HG02938 (cell line): Measurements from ENCODE around the gene LSM14A.
A peak's percentile ranks its signal among the peaks of the same experiment; 100 is the strongest.
"Not testable (repeated sequence)": the region's sequence is repeated elsewhere in the genome, so short reads cannot be mapped to it uniquely, and the experiment has no call there.

Source experiments
- ATAC-seq: cut with Tn5 transposase; IDR thresholded peaks from one replicate; pipeline ENCODE4 v1.9.1; 2021; ENCODE audit warnings: mild to moderate bottlenecking, moderate library complexity; ENCODE audit not compliant: unreplicated experiment

Gene LSM14A

DNA sequence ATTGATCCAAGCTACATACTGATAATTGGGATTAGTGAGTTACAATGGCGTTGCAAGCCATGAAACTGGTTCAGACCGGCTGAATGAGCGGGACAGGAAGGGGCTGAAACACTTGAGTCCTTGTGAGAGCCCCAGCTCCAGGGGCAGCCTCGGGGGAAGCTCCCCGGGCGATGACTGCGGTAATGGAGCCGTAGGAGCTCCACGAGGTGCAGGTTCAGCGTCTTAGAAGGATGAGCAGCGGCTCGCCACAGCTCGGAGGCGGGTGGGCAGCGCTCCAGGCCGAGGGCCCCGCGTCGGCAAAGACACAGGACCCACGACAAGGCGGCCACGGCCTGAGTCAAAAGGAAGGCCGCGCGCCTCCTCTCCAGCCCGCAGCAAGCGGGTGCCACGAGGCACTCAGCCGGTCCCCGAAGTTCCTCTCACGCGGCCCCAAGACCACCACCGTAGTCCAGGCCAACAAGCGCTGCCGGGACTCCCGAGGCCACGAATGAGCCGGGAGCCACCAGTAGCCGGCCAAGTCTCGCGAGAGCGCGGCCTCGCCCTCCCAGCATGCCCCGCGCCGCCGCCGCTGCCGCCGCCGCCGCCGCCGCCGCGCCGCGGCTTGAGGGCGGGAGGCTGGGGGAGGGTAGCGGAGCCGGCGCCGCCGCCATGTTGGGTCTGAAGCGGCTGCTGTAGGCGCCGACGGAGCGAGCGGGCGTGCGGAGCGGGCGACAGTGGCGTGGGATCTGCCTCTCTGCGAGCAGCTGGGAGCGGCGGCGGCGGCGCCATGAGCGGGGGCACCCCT, at the start of gene LSM14A:
Gene LSM14A, plus strand, starts transcription at position 628 of the 784 bp plus-strand sequence. Its CDS starts 139 bp downstream, at position 767.
- peak; percentile 55 for ATAC-seq

DNA sequence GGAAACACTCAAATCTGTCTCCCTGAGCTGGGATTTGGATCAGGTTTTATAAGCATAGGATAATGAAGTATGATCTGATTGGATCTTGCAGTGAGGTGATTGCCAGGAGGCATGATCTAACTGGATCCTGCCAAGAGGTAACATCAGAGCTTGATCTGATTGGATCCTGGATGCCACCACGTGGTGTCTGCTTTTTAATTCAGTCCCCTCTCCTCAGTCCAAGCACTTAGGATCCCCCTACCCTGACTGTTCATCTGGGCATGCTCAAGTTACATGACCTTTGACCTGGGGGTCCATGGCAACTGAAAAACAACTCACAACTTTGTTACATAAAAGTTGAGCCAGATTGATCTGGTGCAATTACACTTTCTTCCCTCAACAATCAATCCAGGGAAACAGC, 47.5 kb upstream of the LSM14A start:
- no peak for ATAC-seq

DNA sequence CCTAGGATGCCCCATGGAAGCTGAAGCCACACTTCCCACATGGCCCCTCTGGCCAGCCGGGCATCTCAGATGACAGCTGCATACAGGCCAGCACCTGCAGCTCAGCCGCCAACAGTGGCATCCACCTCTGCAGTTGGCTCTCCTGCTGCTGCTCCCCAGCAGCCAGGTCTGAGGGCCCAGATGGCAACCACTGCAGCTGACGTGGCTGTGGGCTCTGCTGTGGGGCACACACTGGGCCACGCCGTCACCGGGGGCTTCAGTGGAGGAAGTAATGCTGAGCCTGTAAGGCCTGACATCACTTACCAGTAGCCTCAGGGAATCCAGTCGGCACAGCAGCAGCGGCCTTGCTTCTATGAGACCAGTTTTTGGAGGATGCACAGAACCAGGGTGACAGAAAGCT, 45.3 kb upstream of the LSM14A start:
- no peak for ATAC-seq

DNA sequence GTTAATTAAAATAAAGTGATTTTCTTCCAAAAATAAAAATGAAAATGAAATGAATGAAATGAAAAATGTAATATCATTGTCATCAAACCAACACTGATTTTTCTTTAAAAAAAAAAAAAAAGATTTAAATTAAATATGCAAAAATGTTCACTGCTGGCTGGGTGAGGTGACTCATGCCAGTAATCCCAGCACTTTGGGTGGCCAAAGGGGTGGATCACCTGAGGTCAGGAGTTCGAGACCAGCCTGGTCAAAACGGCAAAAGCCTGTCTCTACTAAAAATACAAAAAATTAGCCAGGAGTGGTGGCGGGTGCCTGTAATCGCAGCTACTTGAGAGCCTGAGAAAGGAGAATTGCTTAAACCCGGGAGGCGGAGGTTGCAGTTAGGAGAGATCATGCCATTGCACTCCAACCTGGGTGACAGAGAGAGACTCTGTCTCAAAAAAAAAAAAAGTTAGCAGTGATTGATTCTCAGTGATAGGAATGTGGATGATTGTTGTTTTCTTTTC, 44.6 kb upstream of the LSM14A start:
- ATAC-seq: no peak

DNA sequence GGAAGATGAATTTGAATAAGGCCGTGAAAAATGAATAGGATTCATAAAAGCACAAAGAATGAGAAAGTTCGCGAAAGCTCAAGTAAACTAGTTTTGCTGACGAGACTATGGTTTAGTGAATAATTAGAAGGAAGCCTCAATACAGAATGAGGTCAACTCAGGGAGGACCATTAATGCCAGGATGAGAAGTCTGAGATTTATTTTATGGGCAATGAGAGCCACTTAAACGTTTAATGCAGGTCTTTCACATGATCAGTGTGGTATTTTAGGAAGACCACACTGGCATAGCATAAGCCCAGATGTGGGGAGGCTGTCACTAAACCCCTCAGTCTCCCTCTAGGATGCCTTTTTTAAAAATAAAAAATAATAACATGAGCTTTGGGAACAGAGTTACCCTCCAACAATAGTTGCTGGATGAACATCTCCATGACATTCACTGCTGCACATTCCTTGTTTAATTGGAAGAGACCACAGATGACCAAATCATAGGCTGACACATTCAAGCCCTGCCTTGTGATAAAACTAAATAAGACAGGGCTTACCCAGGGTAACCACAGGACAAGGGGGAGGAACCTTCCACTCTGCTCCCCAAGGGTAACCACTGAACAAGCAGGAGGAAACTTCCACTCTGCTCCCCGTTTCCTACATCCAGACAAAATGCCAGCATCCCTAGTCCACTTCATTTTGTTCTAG, 43.6 kb upstream of the LSM14A start:
- ATAC-seq: no peak

DNA sequence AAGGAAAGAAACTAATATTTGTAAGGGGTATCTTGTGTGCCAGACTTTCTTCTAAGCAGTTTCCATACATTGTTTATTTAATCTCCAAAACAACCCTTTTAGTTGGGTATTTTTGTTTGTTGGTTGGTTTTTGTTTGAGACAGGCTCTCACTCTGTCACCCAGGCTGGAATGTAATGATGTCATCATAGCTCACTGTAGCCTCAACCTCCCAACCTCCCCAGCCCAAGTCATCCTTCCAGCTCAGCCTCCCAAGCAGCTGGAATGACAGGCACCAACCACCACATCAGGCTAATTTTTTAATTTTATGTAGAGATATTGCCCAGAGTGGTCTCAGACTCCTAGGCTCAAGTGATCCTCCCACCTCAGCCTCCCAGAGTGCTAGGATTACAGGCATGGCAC, 41.2 kb upstream of the LSM14A start:
- no peak for ATAC-seq

DNA sequence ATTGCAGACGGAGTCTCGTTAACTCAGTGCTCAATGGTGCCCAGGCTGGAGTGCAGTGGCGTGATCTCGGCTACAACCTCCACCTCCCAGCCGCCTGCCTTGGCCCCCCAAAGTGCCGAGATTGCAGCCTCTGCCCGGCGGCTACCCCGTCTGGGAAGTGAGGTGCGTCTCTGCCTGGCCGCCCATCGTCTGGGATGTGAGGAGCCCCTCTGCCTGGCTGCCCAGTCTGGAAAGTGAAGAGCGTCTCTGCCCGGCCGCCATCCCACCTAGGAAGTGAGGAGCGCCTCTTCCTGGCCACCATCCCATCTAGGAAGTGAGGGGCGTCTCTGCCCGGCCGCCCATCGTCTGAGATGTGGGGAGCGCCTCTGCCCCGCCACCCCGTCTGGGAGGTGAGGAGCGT, 40.2 kb upstream of the LSM14A start:
- not testable (repeated sequence) for ATAC-seq

DNA sequence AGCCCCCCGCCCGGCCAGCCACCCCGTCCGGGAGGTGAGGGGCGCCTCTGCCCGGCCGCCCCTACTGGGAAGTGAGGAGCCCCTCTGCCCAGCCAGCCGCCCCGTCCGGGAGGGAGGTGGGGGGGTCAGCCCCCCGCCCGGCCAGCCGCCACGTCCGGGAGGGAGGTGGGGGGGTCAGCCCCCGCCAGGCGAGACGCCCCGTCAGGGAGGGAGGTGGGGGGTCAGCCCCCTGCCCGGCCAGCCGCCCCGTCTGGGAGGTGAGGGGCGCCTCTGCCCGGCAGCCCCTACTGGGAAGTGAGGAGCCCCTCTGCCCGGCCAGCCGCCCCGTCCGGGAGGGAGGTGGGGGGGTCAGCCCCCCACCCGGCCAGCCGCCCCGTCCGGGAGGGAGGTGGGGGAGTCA, 39.6 kb upstream of the LSM14A start:
- not testable (repeated sequence) for ATAC-seq

DNA sequence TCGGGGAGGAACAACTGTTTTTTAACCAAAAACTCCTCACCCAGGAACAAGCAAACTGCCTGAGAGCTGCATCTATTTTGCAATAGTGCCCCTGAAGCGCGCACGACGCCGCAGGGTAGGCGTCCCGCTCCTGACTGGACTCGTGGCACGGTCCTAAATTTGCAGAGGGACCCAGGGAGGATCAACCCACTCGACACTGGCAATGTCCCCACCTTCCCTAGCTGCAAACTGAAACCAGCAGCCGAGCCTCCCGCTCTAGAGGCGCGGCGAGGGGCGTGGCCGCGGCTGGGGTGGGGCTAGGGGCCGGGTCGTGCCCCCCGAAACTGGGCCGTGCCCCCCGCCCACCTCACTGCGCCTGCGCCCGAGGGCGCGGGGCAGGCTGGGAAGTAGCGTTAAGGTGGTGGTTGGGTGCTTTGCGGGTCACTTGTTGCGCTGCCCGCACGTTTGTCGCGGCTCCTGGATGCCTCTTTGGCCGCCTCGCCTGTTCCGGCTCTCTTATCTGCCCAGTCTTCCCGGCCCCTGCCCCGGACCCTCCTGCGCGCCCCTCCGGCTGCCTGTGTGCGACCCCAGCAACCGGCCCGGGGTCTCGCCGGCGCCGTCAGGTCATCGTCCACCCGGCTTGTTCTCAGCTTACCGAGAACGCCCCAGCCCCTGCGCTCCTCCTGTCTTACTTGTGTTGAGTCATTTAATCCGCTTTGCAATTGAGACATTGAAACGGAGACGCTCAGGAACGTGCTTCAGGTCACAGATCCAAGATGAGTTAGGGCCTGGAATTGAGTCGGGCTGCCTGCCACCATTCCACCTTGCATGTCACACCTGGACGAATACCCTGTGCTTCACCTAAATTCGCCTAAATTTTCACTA, 37.9 kb upstream of the LSM14A start:
- peak; percentile 69 for ATAC-seq

DNA sequence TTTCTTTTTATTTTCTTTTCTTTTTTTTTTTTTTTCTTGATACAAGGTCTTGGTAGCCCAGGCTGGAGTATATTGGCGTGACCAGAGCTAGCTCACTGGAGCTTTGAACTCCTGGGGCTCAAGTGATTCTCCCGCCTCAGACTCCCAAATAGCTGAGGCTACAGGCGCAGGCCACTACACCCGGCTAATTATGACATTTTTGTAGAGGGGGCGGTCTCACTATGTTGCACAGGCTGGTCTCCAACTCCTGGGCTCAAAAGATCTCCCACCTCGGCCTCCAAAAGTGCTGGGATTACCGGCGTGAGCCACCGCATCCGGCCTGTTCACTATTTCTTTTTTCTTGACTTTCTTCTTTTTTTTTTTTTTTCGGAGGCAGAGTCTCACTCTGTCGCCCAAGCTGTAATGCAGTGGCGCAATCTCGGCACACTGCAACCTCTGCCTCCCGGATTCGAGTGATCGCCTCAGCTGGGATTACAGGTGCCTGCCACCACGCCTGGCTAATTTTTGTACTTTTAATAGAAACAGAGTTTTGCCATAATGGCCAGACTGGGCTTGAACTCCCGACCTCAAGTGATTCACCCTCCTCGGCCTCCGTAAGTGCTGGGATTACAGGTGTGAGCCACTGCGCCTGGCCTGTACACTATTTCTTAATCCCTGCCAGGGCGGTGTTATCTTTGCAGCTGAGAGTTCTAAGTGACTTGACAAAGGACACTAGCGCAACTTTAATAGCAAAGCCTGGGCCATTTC, 37.1 kb upstream of the LSM14A start:
- peak; percentile 18 for ATAC-seq

DNA sequence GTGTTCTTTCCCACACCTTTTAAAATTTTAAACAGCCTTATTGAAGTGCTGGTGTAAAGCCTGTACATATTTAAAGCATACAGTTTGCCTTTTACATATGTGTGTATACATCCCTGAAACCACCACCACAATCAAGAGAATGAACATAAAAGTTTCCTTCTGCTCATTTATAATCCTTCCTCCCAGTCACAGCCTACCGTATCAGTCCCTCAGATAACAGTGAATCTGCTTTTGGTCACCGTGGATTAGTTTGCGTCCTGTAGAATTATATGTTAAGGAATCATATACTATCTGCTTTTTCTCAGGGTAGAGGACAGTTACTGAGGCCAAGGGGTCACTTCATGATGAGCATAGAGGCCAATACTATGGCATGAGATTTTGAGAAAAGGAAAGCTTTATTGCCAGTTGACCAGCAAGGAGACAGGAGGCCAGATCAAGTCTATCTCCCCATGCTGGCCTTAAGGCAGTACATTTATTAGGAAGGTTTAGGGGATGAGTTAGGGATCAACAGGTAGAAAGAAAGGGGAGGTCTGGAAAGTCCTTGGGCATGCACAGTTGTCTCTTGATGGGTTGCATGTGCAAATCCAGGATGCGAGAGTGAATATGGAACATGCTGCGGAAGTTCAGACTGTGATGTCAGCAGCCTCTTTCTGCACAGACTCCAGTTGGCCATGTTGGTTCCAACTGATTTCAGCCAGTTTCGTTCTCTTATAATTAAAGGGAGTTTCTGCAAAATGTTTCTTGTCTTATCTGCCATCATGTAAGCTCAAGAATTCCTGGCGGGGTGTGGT, 36.3 kb upstream of the LSM14A start:
- no peak for ATAC-seq

DNA sequence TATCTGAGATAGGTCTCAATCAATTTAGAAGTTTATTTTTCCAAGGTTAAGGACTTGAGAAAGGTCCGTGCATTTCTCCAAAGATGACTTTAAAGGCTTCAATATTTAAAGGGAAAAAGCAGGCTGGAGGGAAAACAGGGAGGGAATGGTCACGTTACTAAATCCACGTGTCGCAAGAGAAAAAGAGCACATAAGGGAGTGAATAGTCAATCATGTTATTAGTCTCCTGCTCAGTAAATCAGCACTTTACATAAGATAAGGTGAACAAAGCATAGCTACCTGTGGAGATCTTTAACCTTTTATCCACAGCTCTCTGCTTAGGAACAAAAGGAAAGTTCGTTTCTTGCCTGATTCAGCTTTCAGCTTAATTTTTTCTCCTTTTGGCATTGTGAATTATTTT, 31.3 kb upstream of the LSM14A start:
- ATAC-seq: no peak

DNA sequence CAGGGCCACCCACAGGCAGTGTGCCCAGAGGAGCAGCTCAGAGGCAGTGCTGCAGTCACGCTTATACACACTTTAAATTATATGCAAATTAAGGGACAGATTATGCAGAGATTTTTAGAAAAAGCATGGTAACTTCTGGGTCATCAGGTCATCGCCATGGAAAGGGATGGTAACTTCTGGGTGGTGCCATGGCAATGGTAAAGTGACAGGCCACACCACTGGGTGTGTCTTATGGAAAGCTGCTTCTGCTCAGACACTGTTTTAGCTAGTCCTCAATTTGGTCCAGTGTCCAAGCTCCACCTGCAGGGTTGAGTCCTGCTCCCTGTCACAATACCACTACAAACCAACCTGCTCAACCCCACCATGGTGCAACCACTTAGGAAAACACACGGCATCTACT, 29.9 kb upstream of the LSM14A start:
- ATAC-seq: no peak

DNA sequence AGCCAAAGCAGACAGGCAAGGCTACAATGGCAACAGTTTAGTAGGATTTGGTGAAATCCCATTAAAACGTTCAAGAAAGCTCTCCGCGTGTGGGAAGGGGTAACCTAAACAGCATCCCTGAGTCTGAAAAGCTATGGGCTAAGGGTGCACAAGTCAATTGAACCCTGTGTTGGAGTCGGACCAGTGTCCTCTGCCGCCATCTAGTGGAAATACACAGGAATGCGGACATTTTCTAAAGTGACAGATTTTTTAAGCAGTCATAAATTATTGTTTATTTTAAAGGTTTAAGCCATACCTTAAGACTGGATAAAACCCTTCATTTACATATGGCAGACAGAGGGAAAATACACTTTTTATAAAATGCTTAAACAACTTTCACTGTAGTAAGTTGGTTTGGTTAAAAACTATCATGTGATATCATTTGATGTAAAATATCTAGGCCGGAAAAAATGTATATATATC, 26.5 kb upstream of the LSM14A start:
- ATAC-seq: no peak

DNA sequence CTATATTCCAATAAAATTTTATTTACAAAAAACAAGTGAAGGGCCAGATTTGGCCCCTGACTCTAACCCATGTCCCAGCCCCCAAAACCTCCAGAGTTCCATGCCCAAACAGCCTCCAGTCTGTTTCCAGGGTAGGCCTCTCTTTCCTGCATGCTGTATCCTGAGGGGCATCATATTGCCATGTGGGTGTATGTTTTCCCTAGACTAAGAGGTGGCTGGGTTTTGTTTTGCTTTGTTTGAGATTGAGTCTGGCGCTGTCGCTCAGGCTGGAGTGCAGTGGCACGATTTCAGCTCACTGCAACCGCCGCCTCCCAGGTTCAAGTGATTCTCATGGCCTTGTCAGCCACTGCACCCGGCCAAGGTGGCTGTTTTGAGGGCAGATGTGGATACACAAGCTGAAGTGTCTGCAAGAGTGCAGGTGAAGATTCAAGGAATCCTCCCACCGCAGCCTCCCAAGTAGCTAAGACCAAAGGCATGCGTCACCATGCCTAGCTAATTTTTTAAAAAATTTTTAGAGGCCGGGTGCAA, 23.6 kb upstream of the LSM14A start:
- ATAC-seq: no peak

DNA sequence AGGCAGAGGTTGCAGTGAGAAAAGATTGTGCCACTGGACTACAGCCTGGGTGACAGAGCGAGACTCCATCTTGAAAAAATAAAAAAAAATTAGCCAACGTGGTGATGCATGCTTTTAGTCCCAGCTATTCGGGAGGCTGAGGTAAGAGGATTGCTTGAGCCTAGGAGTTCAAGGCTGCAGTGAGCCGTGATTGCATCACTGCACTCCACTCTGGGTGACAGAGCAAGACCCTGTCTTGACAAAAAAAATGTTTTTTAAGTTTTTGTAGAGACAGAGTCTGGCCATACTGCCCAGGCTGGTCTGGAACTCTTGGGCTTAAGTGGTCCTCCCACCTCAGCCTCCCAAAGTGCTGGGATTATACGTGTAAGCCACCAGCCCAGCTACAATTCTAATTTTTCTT, 22.4 kb upstream of the LSM14A start:
- no peak for ATAC-seq

DNA sequence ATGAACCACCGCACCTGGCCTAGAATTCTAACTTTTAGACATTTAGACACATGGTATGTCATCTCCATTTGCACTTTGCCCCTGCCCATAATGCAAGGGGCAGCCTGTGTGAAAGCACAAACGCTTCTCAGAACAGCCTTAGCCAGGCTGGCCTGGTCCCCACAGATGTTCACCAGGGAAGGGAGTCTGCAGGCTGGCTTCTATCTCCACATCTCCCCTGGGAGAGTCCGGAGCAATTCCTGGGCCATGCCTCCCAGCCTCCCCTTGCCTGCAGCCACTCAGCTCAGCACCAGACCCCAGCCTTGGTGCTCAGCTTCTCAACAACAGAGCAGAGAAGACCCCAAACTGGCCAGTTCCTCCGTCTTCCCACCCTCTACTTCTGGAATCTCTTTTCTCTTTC, 21.7 kb upstream of the LSM14A start:
- no peak for ATAC-seq

DNA sequence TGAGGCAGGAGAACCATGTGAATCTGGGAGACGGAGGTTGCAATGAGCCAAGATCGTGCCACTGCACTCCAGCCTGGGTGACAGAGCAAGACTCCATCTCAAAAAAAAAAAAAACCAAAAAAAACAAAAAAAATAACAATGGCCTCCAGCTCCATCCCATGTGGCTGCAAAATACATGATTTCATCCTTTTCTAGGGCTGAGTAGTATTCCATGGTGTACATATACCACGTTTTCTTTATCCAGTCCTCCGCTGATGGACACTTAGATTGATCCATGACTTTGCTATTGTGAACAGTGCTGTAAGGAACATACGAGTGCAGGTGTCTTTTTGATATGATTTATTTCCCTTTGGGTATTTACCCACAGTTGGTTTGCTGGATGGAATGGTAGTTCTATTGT, 20.9 kb upstream of the LSM14A start:
- ATAC-seq: no peak

DNA sequence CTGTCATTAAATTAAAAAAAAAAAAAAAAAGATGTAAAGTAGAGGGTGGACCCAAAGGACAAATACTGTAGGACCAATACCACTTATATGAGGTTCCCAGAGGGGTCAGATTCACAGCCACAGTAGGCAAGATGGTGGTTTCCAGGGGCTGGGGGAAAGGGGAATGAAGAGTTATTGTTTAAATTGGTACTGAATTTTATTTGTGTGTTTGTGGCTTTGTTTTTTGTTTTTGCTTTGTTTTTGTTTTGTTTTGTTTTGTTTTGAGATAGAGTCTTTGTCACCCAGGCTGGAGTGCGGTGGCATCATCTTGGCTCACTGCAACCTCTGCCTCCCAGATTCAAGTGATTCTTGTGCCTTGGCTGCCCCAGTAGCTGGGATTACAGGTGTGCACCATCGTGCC, 17.9 kb upstream of the LSM14A start:
- ATAC-seq: no peak
